ENCODE measurements around the gene TARS2.

GRCh38 chr1:150528196-150528595 lies 41.0 kb downstream of the TARS2 start:
- TF ChIP-seq CTCF (IDR thresholded peaks at IDR 0.05) (no peak), POLR2A (IDR thresholded peaks at IDR 0.05) (no peak), EP300 (IDR thresholded peaks at IDR 0.05) (no peak)

All from tibial nerve (tissue), 4 donors.